Esophagus squamous epithelium (tissue), 5 donors: ENCODE measurements around the gene THAP4. TPM values are rescaled to one million over a fixed set of nuclear protein-coding genes. Genes with fewer than 3 reads are reported as not detected.
"Not testable (repeated sequence)": the region's sequence is repeated elsewhere in the genome, so short reads cannot be mapped to it uniquely, and the experiment has no call there.

Experiments
- DNase-seq: peaks from one replicate; lab custom pipeline; 2025; lab: John Stamatoyannopoulos, UW
- H3K27ac ChIP-seq, 4 donors: fragments of 200-600 bp; sonication (generic); one replicate each; pipeline ENCODE4 v1.5.1; 2016 to 2019; ENCODE audit warnings: mild to moderate bottlenecking in 1 of 4
- H3K27me3 ChIP-seq, 4 donors: fragments of 200-600 bp; sonication (generic); 1 replicate in 3 of 4; 2 replicates in 1 of 4; pipeline versions ENCODE4 v1.5.1 to v1.6.0; 2017 to 2021; ENCODE audit warnings: antibody characterized with exemption in 1 of 4
- H3K36me3 ChIP-seq, 3 donors: fragments of 200-600 bp; sonication (generic); one replicate each; pipeline ENCODE4 v1.5.1; 2016 to 2019
- H3K4me1 ChIP-seq, 3 donors: fragments of 200-600 bp; sonication (generic); one replicate each; pipeline ENCODE4 v1.5.1; 2017 to 2019
- H3K4me3 ChIP-seq, 4 donors: fragments of 200-600 bp; sonication (generic); 1 replicate in 3 of 4; 2 replicates in 1 of 4; pipeline ENCODE4 v1.5.1; 2016 to 2019; ENCODE audit warnings: mild to moderate bottlenecking in 2 of 4, moderate library complexity in 1 of 4
- H3K9me3 ChIP-seq, 3 donors: fragments of 200-600 bp; sonication (generic); one replicate each; pipeline ENCODE4 v1.5.1; 2016 to 2019
- CTCF ChIP-seq, 6 experiments: fragments of 450-650 bp in 4 of 6; fragments of 200-600 bp in 2 of 6; sonication (generic) in 2 of 6; IDR thresholded peaks; one replicate each; pipeline ENCODE4 v1.5.1; 2016 to 2019; ENCODE audit warnings: antibody characterized with exemption in 6 of 6, mild to moderate bottlenecking in 4 of 6, moderate library complexity in 4 of 6
- POLR2A ChIP-seq, 4 donors: fragments of 450-650 bp; IDR thresholded peaks; one replicate each; pipeline ENCODE4 v1.6.1; 2017; ENCODE audit warnings: antibody characterized with exemption in 4 of 4, mild to moderate bottlenecking in 4 of 4, moderate library complexity in 3 of 4
- WGBS, 2 donors: methylation state at CpG; one replicate each; pipeline ENCODE4 v1.1.5; 2018; 5-methylcytosine and 5-hydroxymethylcytosine counted together
- intact Hi-C: fragments of 100-400 bp; cut with DNase I; formaldehyde crosslinking; loops from one replicate; pipeline ENCODE4 v1.15.0; 2022
- total RNA-seq, 4 donors: library from RNA; depleted of rRNA; stranded (reverse); fragments of >200 nt; gene quantifications; one replicate each; pipeline ENCODE4 v1.1.0, GENCODE V29; 2016
- donor health status: DM: yes; HTN: yes; CAD: no.

The THAP4 gene
- total RNA-seq, 4 donors from 2014 or later, result 40.7 to 53.2 (median 46.4) TPM

DNA sequence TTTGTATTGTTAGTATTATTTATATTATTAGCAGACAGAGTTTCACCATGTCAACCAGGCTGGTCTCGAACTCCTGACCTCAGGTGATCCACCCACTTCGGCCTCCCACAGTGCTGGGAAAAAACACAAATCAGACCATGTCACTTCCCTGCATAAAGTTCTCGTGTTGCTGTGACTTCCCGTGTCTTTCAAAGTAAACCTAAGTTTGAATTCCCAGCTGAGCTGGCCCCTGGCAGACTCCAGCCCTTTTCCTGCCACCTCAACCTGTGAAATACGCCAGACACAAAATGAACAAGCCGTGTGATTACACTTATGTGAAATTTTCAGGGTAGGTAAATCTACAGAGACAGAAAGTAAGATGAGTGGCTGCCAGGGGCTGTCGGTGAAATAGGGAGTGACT is 70.5 kb downstream of the THAP4 start:
- DNase-seq, result no peak
- TF ChIP-seq POLR2A (IDR thresholded peaks at IDR 0.05), result no peak
- TF ChIP-seq CTCF (IDR thresholded peaks at IDR 0.05), result no peak
- H3K27me3 ChIP-seq, result no peaks in the 10 kb centered on the region
- no peaks in the 10 kb centered on the region for H3K9me3 ChIP-seq
- WGBS, 2 donors, result 52 to 84% methylated on average over 5 to 7 of the region's 7 CpGs
- H3K4me3 ChIP-seq, result no peak overlapping the region
- peaks cover 26 to 58% (median 34%) of the 10 kb centered on the region in 3 donors for H3K4me1 ChIP-seq
- no peak overlapping the region for H3K27ac ChIP-seq
- intact Hi-C loops, result no loop called here
- peaks cover 0 to 58% (median 0%) of the 10 kb centered on the region in 3 donors for H3K36me3 ChIP-seq

- H3K27me3 ChIP-seq, H3K4me3 ChIP-seq, DNase-seq, intact Hi-C loops, H3K9me3 ChIP-seq, H3K27ac ChIP-seq: not testable (repeated sequence)
- 82 to 89% methylated on average over 11 of the region's 11 CpGs for WGBS, 2 donors
- peaks cover 28 to 62% (median 36%) of the 10 kb centered on the region in 3 donors for H3K4me1 ChIP-seq
- H3K36me3 ChIP-seq, result peaks cover 0 to 53% (median 0%) of the 10 kb centered on the region in 3 donors
These were observed 70.9 kb downstream of the THAP4 start for GRCh38 chr2:241566021-241566420.

DNA sequence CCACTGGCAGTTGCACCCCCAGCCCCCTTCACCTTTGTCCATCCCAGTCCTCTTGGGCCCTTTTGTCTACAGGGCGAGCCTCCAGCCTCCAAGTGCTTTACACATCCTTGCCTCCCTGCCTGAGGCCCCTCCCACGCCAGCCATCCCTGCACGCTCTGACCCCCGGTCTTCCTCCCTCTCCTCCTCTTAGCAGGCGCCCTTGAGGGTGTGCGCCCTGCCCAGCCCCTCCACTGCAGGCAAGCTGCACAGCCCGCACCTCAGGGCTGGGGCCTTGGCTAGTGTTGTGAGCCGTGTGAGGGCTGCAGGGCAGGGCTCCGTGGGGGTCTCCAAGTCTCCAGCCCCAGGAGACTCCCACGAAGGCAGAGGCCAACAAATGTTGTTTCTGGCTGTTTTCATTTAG is 71.5 kb downstream of the THAP4 start:
- peak overlapping the region in 2 of 4 donors; percentile 16 to 90 for H3K27ac ChIP-seq
- peaks cover 34 to 68% (median 43%) of the 10 kb centered on the region in 3 donors for H3K4me1 ChIP-seq
- no peak overlapping the region for H3K4me3 ChIP-seq
- peaks cover 0 to 4% (median 0%) of the 10 kb centered on the region in 4 donors for H3K27me3 ChIP-seq
- no peak for DNase-seq
- WGBS, 2 donors, result 59 to 75% methylated on average over 7 of the region's 10 CpGs
- no peak for TF ChIP-seq CTCF (IDR thresholded peaks at IDR 0.05)
- TF ChIP-seq POLR2A (IDR thresholded peaks at IDR 0.05), result no peak
- peaks cover 0 to 52% (median 0%) of the 10 kb centered on the region in 3 donors for H3K36me3 ChIP-seq
- intact Hi-C loops, result no loop called here
- H3K9me3 ChIP-seq, result no peaks in the 10 kb centered on the region

- DNase-seq, result no peak
- no peaks in the 10 kb centered on the region for H3K9me3 ChIP-seq
- intact Hi-C loops, result no loop called here
- WGBS, 2 donors, result 44 to 100% methylated on average over 2 to 13 of the region's 36 CpGs
- peak overlapping the region in 1 of 4 donors; percentile 10 for H3K4me3 ChIP-seq
- H3K4me1 ChIP-seq, result peaks cover 41 to 75% (median 49%) of the 10 kb centered on the region in 3 donors
- TF ChIP-seq POLR2A (IDR thresholded peaks at IDR 0.05) (no peak), CTCF (IDR thresholded peaks at IDR 0.05) (no peak)
- peaks cover 0 to 49% (median 0%) of the 10 kb centered on the region in 3 donors for H3K36me3 ChIP-seq
- peak overlapping the region; percentile 28 to 90 (median 74) for H3K27ac ChIP-seq
- peaks cover 0 to 7% (median 0%) of the 10 kb centered on the region in 4 donors for H3K27me3 ChIP-seq
These were observed 72.2 kb downstream of the THAP4 start for GRCh38 chr2:241564596-241565410.

GRCh38 chr2:241563981-241564595 is 72.9 kb downstream of the THAP4 start:
- TF ChIP-seq POLR2A (IDR thresholded peaks at IDR 0.05), result no peak
- TF ChIP-seq CTCF (IDR thresholded peaks at IDR 0.05), result no peak
- peaks cover 0 to 14% (median 0%) of the 10 kb centered on the region in 4 donors for H3K27me3 ChIP-seq
- peak overlapping the region in 1 of 4 donors; percentile 10 for H3K4me3 ChIP-seq
- 85 to 89% methylated on average over 5 to 13 of the region's 23 CpGs for WGBS, 2 donors
- H3K27ac ChIP-seq, result peak overlapping the region; percentile 28 to 90 (median 74)
- peaks cover 0 to 42% (median 0%) of the 10 kb centered on the region in 3 donors for H3K36me3 ChIP-seq
- peaks cover 45 to 75% (median 49%) of the 10 kb centered on the region in 3 donors for H3K4me1 ChIP-seq
- intact Hi-C loops, result no loop called here
- no peaks in the 10 kb centered on the region for H3K9me3 ChIP-seq
- no peak for DNase-seq
